GM23338 (cell line): ENCODE data around the gene NECTIN1.
A peak's percentile ranks its signal among the peaks of the same experiment; 100 is the strongest.

Experiments used
- CREB1 ChIP-seq: fragments of 250-450 bp; sonication (Bioruptor Pico); IDR thresholded peaks from 2 replicates; pipeline ENCODE4 v1.5.0; 2020; ENCODE audit warnings: low read depth, mild to moderate bottlenecking, moderate library complexity
- CTCF ChIP-seq, 2 experiments: fragments of 200-600 bp in 1 of 2; sonication (generic) in 1 of 2; conservative IDR thresholded peaks; 2 replicates each; pipeline versions ENCODE4 v1.5.1 to v1.6.1; 2016 to 2017; ENCODE audit warnings: antibody characterized with exemption in 2 of 2, low read depth in 2 of 2, mild to moderate bottlenecking in 2 of 2, moderate library complexity in 1 of 2
- ETS1 ChIP-seq: IDR thresholded peaks from 2 replicates; pipeline ENCODE4 v1.6.1; 2016; ENCODE audit warnings: antibody characterized with exemption
- EZH2 ChIP-seq: fragments of 200-600 bp; sonication (generic); IDR thresholded peaks from one replicate; pipeline ENCODE4 v1.8.0; 2017; ENCODE audit warnings: antibody characterized with exemption, mild to moderate bottlenecking, low read depth; ENCODE audit not compliant: unreplicated experiment
- EZH2phosphoT487 ChIP-seq: fragments of 200-600 bp; sonication (generic); IDR thresholded peaks from one replicate; pipeline ENCODE4 v1.8.1; 2018; ENCODE audit warnings: antibody characterized with exemption; ENCODE audit not compliant: unreplicated experiment
- JUNB ChIP-seq: IDR thresholded peaks from one replicate; pipeline ENCODE4 v1.6.1; 2016; ENCODE audit warnings: antibody characterized with exemption; ENCODE audit not compliant: unreplicated experiment
- NANOG ChIP-seq: IDR thresholded peaks from 2 replicates; pipeline ENCODE4 v1.6.1; 2016; ENCODE audit warnings: antibody characterized with exemption, borderline replicate concordance
- POLR2AphosphoS5 ChIP-seq: IDR thresholded peaks from 2 replicates; pipeline ENCODE4 v1.6.1; 2016; ENCODE audit warnings: antibody characterized with exemption, low read depth
- REST ChIP-seq: IDR thresholded peaks from one replicate; pipeline ENCODE4 v1.6.1; 2018; ENCODE audit warnings: antibody characterized with exemption; ENCODE audit not compliant: unreplicated experiment
- ZNF114 ChIP-seq: fragments of 250-450 bp; sonication (Bioruptor Pico); IDR thresholded peaks from 2 replicates; pipeline ENCODE4 v1.5.0; 2020; ENCODE audit warnings: mild to moderate bottlenecking, moderate library complexity
- ZNF462 ChIP-seq: fragments of 250-450 bp; sonication (Bioruptor Pico); IDR thresholded peaks from 2 replicates; pipeline ENCODE4 v1.5.0; 2020; ENCODE audit warnings: mild to moderate bottlenecking, moderate library complexity

- TF ChIP-seq CTCF (conservative IDR thresholded peaks at IDR 0.05; ENCODE audit: low read depth in 2 of 2): peak; percentile 75 to 98
- TF ChIP-seq EZH2: no peak
- no peak for TF ChIP-seq EZH2phosphoT487
- no peak for TF ChIP-seq ZNF114 (CRISPR knock-in tag)
- TF ChIP-seq POLR2AphosphoS5: no peak
- no peak for TF ChIP-seq ZNF462
- no peak for TF ChIP-seq CREB1 (CRISPR knock-in tag)
- TF ChIP-seq REST: no peak
- no peak for TF ChIP-seq JUNB
- TF ChIP-seq NANOG: no peak
- no peak for TF ChIP-seq ETS1
These were observed 62.4 kb downstream of the NECTIN1 start for GRCh38 chr11:119666463-119667131.
